Esophagus muscularis mucosa (tissue), 3 donors: ENCODE results near the gene TOM1L2.

Experiments used
- CTCF ChIP-seq, 3 experiments: fragments of 200-600 bp in 2 of 3; fragments of 450-650 bp in 1 of 3; sonication (generic) in 2 of 3; IDR thresholded peaks; one replicate each; pipeline ENCODE4 v1.5.1; 2017 to 2019; ENCODE audit warnings: antibody characterized with exemption in 3 of 3, mild to moderate bottlenecking in 2 of 3, moderate library complexity in 1 of 3
- POLR2AphosphoS5 ChIP-seq, 2 donors: sonication (generic); formaldehyde crosslinking; IDR thresholded peaks; one replicate each; pipeline ENCODE4 v1.6.1; 2017; ENCODE audit warnings: antibody characterized with exemption in 2 of 2

- TF ChIP-seq CTCF (IDR thresholded peaks at IDR 0.05) (no peak), POLR2AphosphoS5 (IDR thresholded peaks at IDR 0.05) (no peak)
Measured at GRCh38 chr17:17917394-17917793, 54.8 kb downstream of the TOM1L2 start.
